ENCODE results near the gene PPP2R3B.
"Not testable (repeated sequence)": the region's sequence is repeated elsewhere in the genome, so short reads cannot be mapped to it uniquely, and the experiment has no call there.

The PPP2R3B gene, protein sequence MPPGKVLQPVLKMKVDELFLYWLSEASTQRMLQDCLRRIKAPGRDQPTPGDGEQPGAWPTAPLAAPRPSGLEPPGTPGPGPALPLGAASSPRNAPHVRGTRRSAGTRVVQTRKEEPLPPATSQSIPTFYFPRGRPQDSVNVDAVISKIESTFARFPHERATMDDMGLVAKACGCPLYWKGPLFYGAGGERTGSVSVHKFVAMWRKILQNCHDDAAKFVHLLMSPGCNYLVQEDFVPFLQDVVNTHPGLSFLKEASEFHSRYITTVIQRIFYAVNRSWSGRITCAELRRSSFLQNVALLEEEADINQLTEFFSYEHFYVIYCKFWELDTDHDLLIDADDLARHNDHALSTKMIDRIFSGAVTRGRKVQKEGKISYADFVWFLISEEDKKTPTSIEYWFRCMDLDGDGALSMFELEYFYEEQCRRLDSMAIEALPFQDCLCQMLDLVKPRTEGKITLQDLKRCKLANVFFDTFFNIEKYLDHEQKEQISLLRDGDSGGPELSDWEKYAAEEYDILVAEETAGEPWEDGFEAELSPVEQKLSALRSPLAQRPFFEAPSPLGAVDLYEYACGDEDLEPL

GRCh38 chrX:386768-387575 is at the start of gene PPP2R3B:
Gene PPP2R3B (minus strand): TSS chrX:386907. CDS start chrX:386691, 216 bp downstream.
- DNase-seq = no peak

GRCh38 chrX:435536-436122 is 48.9 kb upstream of the PPP2R3B start:
- no peak for DNase-seq

DNA sequence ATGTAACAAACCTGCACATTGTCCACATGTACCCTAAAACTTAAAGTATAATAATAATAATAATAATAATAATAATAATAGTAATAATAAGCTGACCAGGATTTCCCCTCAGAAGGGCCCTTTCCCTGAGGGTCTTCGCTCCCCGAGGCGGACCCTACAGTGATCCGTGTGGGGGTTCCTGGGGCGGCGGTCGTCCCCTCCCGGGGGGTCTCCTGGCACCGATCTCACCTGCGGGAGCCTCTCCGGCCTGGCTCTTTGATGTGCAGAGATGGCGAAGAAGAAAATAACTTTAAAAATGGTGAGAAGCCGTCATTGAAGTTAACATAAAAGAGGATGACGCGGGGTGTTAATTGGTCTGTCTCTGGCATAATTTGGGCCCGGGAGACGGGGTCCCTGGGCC is 48.2 kb upstream of the PPP2R3B start:
- DNase-seq = no peak

GRCh38 chrX:433771-434170 is 47.1 kb upstream of the PPP2R3B start:
- no peak for DNase-seq

DNA sequence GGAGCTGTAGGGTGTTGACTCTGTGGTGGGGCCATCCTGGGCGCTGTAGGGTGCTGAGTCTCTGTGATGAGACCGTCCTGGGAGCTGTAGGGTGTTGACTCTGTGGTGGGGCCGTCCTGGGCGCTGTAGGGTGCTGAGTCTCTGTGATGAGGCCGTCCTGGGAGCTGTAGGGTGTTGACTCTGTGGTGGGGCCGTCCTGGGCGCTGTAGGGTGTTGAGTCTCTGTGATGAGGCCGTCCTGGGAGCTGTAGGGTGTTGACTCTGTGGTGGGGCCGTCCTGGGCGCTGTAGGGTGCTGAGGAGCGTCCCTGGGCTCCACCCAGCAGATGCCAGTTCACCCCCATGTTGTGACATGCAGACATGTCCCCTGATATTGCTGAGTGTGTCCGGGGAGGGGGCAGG is 46.0 kb upstream of the PPP2R3B start:
- not testable (repeated sequence) for DNase-seq

- no peak for DNase-seq
These were observed 44.9 kb upstream of the PPP2R3B start for GRCh38 chrX:431492-432111.

DNA sequence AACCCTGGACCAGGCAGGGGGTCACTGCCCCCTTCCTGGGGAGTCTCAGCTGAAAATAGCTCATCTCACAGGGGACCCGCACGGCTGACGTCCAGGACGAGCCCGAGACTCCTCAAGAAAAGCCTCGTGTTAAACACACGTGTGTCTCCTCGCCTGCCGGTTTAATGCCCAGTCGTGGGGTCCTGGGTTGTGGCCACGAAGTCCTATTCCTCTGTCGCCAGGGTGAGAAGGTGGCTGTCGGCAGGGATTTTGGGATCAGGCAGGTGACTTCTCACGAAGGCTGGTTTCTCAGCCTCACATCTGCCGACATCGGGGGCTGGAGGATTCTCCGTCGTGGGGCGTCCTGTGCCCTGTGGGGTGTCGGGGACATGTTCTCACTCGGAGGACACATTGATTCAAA is 44.3 kb upstream of the PPP2R3B start:
- no peak for DNase-seq

GRCh38 chrX:429266-429825 is 42.6 kb upstream of the PPP2R3B start:
- no peak for DNase-seq

DNA sequence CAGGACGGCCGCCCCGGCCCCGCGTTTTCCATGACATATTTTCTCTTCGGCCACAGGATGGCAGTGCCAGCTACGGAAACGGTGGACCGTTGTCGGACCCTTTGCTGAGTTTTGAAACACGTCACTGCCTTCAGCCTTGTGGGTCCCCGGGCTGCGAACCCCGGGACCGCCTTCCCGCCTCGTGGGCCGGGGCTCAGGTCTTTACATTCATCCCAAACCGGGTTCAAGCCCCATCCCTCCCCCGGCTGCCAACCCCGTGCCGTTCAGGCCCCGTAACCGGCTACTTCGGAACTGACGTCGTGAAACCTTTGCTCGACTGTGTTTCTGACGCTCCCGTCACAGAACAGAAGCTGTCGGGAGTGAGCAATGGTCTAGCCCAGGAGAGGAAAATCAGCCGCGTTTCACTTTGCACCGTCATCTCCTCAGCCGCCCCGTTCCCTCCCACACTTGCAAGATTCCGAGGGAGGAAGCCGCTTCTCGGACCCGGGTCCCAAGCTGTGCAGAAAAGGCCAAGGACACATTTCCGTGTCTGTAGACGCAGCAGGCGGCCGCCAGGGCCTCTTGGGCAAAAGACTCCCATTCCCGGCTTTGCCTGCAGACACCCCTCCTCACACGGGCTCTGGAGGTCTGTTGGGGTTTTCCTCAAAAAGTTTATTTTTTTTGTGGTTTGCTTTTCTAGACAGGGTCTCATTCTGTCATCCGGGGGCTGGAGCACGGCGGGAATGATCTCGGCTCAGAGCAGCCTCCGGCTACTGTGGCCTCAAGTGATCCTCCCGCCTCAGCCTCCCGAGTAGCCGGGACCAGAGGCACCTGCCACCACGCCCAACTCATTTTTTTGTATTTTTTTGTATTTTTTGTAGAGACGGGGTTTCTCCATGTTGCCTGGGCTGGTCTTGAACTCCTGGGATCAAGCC is 41.4 kb upstream of the PPP2R3B start:
- no peak for DNase-seq

DNA sequence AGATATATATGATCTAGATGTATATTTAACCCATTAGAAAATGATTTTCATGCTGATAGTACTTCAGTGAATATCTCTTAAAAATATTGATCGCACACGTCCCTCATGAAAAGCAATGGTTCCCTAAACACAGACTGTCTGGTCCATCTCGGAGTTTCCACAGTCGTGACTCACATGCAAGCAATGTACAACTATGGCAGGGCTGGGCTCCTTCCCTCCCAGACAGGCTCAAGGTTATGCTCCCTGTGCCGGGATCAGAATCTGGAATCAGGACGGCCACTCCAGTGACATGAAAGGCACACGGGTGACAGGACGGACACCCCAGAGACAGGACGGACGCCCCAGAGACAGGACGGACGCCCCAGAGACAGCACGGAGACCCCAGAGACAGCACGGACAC is 40.2 kb upstream of the PPP2R3B start:
- DNase-seq = no peak

DNA sequence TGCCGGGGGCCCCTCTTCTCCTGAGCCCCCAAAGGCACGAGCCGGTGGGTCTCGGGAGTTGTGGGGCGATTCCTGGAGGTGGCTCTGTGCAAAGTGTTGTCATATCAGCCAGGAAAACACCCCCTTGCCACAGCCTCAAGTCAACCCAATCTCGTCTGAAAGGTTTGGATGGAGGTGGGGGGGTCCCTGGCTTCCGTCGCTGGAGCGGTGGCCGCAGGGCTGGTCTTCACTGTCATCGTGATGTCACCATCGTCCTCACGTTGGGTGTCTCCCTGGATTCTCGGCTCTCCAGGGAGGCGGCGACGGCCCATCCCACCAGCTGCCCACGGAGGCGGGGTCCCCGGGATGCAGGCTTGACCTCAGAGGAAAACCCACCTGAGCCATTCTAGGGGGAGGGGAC is 38.3 kb upstream of the PPP2R3B start:
- DNase-seq = no peak

- DNase-seq = no peak
These were observed 35.1 kb upstream of the PPP2R3B start for GRCh38 chrX:421646-422391.

DNA sequence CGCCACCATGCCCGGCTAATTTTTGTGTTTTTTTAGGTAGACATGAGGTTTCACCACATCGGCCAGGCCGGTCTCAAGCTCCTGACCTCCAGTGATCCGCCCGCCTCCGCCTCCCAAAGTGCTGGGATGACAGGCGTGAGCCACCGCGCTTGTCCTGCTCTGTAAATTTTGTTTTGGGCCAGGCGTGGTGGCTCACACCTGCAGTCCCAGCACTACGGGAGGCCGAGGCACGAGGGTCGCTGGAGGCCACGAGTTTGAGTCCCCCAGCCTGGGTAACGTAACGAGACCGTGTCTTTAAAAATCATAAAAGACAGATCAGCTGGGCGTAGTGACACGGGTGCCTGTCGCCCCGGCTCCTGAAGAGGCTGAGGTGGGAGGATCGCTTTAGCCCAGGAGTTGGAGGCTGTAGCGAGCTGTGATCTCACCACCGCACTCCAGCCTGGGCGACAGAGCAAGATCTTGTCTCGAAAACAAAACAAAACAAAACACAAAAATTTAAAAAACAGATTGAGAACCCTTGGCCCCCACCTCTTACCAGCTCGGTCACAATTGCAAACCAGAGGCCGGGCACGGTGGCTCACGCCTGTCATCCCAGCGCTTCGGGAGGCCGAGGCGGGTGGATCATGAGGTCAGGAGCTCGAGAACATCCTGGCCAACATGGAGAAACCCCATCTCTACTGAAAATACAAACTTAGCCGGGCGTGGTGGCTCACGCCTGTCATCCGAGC is 34.0 kb upstream of the PPP2R3B start:
- DNase-seq = no peak

DNA sequence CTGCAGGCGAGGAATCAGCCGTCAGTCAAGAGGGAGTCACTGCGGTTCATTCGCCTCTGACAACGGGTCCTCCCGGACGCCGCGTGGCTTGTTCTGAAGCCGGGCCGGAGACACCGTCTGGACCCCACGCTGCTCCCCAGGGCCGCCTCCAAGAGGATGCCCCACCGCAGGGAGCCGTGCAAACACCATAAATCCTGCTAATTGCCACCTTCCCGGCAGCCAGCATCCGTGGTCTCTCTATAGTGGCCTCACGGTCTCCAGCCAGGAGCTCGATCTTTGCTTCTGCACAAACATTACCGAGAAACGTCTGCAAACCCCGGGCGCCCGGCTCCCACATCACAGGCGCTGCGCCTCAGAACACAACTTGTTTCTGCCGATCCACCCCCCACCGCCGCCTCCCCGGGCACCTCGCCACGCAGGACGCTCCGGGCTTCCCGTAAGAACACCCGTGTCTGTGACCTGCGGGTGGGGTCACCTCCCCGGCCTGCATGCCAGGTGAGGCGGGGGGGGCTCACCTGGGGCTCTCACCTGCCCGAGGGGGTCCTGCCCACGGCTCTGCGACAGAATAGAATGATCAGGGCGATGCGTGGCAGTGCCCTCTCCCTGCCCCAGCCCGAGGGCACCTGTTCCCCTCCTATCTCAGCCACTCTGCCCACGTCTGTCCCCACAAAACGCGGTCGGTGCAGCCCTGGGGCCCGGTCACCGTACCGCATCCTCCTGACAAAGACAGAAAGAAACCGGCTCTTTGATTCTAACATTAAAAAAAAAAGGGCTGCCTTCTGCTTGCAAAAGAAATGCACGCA is 32.4 kb upstream of the PPP2R3B start:
- DNase-seq = peak; percentile 5

DNA sequence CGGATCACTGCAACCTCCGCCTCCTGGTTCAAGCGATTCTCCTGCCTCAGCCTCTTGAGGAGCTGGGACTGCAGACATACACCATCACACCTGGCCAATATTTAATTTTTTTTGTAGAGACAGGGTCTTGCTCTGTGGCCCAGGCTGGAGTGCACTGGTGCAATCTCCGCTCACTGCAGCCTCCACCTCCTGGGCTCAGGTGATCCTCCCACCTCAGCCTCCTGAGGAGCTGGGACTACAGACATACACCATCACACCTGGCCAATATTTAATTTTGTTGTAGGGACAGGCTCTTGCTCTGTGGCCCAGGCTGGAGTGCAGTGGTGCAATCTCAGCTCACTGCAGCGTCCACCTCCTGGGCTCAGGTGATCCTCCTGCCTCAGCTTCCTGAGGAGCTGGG is 28.8 kb upstream of the PPP2R3B start:
- DNase-seq = not testable (repeated sequence)

DNA sequence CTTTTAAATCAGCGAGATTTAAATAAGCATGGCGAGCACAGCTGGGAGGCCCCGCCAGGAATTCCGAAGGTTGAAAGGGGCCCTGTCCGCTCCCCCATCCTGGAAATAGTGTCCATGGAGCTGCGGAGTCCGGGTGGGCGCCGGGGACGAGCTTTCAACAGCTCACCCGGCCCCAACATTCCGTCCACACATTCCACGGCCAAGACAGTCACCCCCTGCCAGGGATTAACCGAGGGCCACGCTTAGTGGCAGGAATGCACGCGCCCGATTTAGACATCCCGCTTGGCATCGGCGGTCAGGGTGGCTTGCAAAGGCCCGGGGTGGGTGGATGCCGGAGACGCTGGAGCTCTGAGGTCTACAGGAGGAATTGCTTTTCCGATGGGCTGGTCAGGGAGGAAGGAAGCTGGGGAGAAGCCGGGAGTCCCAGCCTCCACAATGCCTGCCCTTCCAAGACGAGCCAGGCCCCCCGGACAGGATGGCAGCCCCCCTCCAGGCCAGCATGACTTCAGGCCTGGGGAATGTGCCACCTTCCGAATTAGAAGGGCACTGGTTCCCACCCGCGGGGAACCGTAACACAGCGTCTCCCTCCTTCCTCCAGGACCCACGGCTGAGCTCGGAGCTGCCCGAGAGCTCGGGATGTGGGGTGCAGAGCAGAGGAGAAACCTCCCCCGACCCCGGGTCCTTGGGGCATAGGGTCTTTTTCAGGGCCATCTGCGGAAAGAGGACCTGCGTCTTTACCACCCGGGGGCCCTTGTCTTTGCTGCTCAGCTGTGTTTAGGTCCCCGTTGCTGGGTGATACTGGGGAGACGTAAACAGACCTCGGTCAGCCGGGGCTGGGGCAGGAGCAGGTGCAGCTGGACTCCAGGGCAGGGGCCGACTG is 26.9 kb upstream of the PPP2R3B start:
- no peak for DNase-seq

GRCh38 chrX:410296-410695 is 23.6 kb upstream of the PPP2R3B start:
- DNase-seq = no peak

- no peak for DNase-seq
These were observed 18.4 kb upstream of the PPP2R3B start for GRCh38 chrX:405149-405548.

All from COR-L47 (cell line).